GM19397 (cell line): ENCODE results near the gene TLR2.

Source experiments
- ATAC-seq: cut with Tn5 transposase; IDR thresholded peaks from one replicate; pipeline ENCODE4 v1.9.1; 2021; ENCODE audit warnings: mild to moderate bottlenecking, moderate library complexity; ENCODE audit not compliant: unreplicated experiment

The TLR2 gene, protein sequence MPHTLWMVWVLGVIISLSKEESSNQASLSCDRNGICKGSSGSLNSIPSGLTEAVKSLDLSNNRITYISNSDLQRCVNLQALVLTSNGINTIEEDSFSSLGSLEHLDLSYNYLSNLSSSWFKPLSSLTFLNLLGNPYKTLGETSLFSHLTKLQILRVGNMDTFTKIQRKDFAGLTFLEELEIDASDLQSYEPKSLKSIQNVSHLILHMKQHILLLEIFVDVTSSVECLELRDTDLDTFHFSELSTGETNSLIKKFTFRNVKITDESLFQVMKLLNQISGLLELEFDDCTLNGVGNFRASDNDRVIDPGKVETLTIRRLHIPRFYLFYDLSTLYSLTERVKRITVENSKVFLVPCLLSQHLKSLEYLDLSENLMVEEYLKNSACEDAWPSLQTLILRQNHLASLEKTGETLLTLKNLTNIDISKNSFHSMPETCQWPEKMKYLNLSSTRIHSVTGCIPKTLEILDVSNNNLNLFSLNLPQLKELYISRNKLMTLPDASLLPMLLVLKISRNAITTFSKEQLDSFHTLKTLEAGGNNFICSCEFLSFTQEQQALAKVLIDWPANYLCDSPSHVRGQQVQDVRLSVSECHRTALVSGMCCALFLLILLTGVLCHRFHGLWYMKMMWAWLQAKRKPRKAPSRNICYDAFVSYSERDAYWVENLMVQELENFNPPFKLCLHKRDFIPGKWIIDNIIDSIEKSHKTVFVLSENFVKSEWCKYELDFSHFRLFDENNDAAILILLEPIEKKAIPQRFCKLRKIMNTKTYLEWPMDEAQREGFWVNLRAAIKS

DNA sequence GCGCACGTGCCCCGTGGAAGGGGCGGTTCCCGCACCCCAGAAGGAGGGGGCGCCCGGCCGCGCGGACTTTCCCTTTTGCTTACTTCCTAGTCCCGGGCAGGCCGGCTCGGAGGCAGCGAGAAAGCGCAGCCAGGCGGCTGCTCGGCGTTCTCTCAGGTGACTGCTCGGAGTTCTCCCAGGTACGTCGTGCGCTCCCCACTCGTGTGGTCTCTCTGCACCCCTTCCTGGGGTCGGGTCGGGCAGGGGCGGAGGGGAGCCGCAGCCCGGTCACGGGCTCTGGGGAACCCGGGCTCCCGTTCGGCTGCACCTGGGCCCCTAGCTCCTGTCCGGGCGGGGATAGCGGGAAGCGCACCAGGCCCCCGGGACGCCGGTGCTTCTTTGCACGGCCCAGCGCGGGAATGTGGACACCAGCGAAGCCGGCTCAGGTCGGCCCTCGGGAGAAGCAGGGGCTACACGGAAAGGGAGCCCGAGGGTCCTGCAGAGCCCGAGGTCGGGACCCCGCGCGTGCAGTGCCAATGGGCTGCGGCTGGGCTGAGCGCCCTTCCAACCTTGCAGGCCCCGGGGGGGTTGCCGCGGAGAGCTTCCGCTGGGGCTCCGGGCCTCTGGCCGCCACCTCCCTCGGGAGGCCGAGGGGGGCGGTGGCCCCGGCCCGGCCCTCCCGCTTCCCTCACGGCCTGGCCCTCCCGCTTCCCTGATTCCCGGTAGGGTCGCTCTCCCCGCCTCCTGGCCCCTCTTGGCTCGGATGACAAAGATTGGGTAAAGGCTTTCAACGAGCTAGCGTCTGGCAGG lies at the start of gene TLR2:
TSS of gene TLR2 (plus strand) at position 99 of the 789 bp plus-strand sequence. CDS start 18,628 bp downstream, outside the sequence.
- ATAC-seq: peak; percentile 85

DNA sequence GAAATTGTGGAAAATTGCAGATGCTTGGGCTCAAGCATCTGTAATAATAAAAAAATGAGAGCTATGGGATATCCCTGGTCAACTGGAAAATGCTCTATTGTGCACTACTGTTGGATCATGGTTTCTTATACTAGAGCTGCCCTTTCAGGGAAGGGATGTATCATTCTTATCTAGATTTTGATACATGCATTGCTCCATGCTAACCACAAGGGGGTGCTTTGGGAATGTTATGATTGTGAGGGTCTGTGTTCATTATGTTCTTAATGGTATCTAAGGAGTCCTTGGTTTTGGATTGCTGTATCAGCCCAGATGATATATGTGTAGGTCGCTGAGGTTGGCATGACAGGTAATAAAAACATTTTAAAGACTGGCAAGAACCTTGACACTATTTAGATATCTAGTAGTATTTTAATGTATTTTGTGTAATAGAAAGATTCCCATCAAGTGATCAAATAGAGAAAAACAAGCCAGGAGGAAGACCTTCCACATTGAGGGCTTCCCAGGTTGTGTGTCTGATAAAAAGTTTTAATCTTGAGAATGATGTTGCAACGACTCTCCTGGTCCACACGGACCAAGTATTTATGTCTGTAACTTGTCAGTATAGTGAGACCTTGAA lies 49.2 kb upstream of the TLR2 start:
- ATAC-seq: no peak

DNA sequence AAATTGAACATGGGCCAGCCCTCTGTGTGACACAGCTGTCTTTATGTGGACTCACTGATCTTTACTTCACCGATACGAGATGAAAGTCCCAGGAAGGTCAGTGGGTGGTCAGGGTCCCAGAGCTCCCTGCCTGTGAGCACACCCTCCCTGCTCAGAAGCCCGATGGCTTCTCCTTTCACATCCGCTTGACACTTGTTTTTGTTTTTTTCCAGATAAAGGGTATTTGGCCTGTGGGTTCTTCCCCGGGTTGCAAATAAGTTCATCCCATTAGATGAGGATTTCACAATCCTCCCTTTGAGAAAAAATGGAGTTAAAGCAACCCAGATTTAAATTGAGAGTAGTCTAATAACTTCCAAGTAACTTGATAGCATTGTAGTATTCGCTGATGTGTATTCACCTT lies 48.2 kb upstream of the TLR2 start:
- no peak for ATAC-seq

DNA sequence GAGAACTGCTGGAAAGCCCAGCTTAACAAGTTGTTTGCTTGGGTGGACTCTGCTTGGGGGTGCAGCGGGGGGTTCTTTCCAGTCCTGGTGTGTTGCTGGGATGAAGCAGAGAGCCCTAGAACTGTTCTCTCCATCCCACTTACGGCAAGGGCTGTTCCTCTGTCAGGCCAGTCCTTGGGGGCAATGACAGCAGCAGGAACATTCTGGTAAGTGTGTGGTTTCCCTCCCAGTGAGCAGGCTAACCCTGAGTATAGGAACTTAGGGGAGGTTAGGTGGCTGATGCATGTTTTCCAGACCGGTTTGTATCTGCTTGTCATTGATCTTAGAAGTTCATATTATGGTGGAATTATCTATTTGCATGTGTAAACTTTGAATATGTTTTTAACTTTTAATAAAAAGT lies 46.9 kb upstream of the TLR2 start:
- no peak for ATAC-seq

DNA sequence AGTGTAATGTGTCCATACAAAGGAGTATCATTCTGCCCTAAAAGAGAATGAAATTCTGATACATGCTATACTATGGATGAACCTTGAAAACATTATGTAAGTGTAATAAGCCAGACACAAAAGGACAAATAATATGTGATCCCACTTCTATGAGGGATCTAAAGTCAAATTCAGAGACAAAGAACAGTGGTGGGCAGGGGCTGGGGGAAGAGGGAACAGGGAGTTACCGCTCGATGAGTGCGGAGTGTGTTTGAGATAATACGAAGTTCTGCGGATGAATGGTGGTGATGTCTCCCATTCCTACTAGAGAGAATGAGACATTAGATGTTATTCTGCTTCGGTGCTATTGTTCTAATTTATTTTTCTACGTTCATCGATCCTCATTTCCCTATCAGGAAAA lies 46.1 kb upstream of the TLR2 start:
- ATAC-seq: no peak

DNA sequence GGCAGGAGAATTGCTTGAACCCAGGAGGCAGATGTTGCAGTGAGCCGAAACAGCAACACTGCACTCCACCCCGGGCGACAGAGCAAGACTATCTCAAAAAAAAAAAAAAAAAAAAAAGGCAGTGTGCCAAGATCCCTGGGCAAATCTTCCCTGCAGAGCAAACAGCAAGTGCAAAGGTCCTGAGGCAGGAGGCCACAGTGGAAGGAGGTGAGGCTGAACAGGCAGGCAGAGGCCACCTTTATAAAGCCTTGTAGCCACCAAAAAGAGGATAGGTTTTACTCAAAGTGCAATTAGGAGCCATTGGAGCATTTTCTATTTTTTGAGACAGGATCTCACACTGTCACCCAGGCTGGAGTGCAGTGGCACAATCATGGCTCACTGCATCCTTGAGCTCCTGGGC lies 45.1 kb upstream of the TLR2 start:
- ATAC-seq: no peak

DNA sequence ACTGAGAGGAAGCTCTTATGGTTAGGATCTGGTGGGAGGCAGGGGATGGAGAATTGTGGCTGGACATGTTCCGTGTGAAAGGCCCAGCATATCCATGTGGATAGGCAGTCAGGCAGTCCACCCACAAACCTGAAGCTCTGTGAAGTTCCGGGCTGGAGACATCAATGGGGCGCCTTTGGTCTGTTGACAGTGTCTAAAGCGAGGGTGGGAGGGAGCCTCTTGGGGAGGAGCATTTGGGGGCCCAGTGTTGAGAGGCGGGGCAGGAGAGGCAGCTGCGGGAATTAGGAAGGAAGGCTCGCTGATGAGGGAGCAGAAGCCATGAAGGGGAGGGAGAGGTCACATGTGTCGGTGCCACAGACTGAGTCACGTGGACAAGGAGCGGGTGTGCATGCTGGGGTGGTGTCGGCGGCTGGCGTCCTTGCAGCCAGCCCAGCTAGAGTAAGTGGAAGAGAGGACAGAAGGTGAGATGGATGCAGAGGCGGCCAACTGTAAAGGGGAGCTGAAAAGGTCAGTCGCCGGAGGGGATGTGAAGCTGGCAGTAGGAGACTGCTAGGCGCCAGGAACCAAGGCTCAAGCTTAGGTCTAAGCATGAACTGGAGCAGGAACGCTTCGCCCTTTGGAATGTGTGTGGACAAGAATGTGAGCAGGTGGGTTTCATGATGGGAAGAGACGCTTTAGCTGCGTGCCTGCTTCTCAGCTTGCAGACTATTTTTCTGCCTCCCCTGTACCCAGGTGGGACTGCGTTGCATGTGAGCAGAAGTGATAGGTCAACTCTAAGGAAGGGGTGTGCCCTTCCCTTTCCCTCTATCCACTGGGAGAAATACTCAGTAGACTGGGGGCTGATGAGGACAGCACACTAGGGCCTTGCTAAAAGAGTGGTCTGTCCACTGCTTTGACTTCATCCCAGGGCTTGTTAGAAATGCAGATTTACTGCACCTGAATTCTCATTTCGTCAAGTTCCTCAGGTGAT lies 44.0 kb upstream of the TLR2 start:
- ATAC-seq: no peak

DNA sequence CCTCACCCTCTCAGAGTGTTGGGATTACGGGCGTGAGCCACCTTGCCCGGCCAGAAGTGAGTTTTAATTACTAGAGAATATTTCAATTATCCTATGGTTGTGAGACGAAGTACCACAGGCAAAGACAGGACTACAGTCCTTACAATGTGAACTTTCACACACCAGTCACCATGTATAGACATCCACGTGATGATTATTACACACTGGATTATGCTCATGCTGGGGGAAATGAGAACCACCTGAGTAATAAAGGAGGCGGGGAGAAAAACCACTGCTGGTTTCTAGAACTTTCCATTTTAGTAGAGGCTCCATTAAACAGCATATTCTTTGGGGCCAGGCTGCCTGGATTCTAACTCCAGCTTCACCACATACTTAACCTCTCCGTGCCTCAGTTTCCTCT lies 42.5 kb upstream of the TLR2 start:
- no peak for ATAC-seq

DNA sequence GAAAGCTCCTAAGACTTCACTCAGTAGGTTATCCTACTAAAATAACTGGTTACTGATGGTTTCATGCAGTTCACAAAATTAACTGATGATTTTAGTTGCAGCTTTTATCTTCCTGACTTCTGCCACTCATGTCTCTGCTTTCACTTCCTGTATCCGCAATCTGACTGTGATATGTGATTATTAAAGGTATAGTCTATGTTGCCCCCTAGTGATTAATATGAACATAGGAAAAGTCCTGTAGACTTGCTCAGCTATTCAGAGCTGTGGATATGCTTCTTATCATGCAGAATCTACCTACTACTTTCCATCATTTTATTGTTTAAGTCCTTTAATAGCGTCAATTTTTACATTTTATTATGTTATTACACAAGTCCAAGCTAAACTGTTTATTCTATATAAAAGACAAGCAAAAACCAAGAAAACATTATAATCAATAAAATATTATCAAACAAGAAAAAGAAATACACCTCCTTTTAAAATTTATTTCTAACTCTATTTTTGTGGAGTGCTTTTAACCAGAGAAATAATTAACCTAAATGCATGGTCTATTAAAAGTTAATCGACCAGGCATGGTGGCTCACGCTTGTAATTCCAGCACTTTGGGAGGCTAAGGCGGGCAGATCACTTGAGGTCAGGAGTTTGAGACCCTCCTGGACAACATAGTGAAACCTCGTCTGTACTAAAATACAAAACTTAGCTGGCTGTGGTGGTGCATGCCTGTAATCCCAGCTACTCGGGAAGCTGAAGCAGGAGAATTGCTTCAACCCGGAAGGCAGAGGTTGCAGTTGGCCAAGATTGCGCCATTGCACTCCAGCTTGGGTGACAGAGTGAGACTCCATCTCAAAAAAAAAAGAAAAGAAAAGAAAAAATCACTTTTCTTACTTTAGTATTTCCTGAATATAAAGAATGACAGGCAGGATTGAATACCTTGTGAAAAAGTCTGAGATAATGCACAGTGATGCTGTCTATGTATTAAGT lies 40.4 kb upstream of the TLR2 start:
- peak; percentile 67 for ATAC-seq

DNA sequence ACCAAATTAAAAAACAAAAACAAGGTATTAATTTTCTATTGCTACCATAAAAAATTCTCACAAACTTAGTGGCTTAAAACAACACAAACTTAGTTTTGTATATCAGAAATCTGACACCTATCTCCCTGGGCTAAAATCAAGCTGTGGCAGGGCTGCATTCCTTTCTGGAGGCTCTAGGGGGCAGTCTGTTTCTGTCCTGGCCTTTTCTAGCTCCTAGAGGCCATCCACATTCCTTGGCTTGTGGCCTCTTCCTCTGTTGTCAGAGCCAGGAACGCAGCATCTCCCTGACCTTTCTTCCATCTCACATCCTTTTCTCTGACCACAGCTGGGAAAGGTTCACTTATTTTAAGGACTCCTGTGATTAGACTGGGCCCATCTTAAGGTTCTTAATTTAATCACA lies 38.9 kb upstream of the TLR2 start:
- ATAC-seq: no peak

DNA sequence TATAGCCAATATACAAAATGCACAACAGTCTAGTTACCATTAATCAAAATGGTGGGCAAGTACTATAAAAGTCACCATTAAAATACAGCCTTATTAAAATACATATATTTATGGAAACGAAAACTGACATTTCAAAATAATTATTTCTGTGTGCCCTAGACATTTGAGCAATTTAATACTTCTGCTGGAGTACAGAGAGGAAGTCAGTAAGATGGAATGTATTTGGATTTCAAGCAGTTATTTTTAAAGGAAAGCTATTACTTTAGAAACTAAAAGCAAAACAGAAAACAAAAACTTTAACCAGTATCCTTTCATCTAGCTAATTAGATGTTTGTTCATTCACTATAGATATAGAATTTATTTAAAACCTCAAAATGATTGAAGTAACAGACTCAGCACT lies 37.8 kb upstream of the TLR2 start:
- ATAC-seq: no peak

DNA sequence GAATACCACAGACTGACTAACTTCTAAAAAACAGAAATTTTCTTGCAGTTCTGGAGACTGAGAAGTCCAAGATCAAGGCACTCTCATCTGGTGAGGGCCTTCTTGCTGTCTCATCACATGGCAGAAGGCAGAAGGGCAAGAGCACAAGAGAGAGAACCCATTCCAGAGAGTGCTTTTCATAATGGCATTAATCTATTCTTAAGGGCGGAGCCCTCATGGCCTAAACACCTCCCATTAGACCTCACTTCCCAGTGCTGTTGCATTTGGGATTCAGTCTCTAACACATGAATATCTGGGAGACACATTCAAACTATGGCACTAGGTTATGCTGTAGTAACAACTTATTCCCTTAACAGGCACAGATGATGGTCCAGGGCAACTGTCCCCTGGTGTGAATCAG lies 37.1 kb upstream of the TLR2 start:
- ATAC-seq: no peak

DNA sequence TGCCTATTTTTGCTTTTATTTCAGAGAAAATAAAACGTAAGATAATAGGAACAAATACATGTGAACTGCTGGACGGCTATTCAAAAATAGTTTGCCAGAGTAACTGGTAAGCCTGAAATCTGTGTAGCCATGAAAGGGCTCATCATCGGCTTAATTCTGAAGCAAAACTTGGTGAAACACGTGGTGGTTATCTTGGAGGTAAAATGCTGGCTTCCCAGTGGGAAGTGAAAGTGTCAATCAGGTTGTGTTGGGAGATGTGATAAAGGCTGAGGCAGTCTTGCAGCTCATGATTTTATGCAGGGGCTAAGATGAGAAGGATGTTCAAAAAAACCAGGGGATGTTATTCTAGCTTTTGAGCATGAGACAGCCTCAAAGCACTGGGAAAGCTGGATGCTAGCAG lies 36.1 kb upstream of the TLR2 start:
- ATAC-seq: no peak

DNA sequence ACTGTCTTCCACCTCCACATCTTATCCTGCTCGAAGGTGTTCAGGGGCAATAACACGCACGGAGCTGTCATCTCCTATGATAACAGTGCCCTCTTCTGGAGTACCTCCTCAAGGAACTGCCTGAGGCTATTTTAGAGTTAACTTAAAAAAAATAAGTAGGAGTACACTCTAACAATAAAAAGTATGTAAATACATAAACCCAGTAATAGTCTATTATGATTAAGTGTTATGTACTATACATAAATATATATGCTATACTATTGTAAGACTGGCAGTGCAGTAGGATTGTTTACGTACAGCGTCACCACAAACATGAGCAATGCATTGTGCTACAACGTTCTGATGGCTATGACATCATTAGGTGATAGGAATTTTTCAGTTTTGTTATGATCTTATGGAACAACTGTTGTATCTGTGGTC lies 34.5 kb upstream of the TLR2 start:
- no peak for ATAC-seq

DNA sequence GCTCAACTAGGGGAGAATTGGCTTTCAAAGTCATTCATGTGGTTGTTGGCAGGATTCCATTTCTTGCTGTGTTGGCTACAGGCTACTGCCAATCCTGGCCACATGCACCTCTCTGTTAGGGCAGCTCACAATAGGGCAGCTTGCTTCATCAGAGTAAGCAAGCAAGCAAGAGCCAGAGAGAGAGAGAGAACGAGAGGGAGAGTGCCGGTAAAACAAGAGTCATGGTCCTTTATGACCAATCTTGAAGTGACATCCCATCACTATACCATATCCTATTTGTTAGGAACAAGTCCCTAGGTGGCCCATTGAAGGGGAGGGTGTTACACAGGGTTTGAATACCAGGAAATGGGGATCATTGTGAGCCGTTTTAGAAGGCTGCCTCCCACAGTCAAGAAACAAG lies 33.0 kb upstream of the TLR2 start:
- no peak for ATAC-seq

DNA sequence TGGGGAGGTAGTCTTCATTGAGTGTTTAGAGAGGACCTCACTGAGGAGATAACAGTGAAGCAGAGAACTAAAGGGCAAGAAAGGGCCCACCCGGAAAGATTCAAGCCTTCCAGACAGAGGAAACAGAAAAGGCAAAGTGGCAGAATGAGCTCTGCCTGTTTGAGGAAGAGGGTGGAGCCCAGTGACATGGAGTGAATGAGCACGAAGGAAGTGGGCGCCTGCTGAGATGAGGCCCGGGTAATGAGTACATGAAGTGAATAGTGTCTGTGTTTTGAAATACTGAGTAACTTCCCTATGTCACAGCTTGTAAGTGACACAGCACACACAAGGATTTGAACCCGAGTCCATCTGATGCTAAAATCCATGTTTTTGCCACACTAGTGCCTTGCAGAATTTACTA lies 32.5 kb upstream of the TLR2 start:
- ATAC-seq: no peak

DNA sequence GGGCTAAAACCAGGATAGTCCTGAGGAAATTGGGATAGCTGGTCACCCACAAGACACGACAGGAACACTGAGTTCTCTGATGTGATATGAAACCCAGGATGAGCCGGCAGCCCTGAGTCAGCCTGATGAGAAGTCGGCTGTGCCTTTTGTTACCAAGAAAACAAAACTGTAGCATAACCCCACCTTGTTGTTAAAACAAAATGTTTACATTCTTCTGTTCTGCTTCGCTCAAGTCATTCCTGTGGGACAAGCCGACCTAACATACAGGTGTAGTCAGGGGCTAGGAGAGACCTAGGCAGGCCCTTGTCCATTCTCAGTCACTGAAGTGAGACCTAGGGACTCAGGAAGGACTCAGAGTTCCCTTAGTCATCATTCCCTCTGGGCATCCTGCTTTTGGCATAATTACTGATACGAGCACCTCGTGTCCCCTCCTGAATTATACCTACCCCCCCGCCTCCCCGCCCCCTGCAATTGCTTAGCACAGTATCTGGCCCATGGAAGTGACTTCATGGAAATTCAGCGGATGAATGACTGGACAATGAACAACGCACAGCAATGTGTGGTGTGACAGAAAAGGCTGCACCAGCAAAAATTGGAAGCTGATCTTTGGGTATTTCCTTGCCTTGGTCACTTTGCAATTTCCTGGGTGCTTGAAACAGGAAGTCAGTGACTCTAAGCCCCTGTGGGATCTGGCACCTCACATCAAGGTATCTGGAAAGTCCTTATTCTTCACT lies 31.9 kb upstream of the TLR2 start:
- ATAC-seq: no peak

DNA sequence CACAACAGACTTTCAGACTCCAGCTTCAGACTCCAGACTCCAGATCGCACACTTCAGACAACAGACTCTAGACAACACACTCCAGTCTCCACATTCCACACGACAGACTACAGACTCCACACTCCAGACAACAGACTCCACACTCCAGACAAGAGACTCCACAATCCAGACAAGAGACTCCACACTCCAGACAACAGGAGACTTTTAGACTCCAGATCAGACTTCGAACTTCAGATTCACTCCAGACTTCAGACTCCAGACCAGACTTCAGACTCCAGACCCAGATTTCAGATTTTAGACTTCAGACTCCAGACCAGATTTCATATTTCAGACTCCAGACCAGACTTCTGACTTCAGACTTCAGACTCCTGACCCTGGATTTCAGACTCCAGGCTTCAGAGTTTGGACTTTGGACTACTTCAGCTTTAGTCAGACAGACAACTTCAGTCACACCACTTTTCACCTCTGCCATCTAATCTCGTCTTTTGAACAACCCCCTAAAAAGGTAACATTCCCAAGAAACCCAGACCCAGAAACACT lies 29.0 kb upstream of the TLR2 start:
- ATAC-seq: no peak
